NCI-H2107 treated with DMSO at 0.1 percent for 48 hours (cell line): ENCODE results near the gene BORCS5.
A peak's percentile ranks its signal among the peaks of the same experiment; 100 is the strongest.
"Not testable (repeated sequence)": the region's sequence is repeated elsewhere in the genome, so short reads cannot be mapped to it uniquely, and the experiment has no call there.

Experiments
- DNase-seq: peaks from one replicate; lab custom pipeline; 2025; ENCODE audit not compliant: unreplicated experiment; lab: John Stamatoyannopoulos, UW

BORCS5 gene

GRCh38 chr12:12351468-12352185 is 5.3 kb upstream of the BORCS5 start:
- DNase-seq: not testable (repeated sequence)

GRCh38 chr12:12353276-12353675 is 3.6 kb upstream of the BORCS5 start:
- no peak for DNase-seq

GRCh38 chr12:12353807-12354206 is 3.1 kb upstream of the BORCS5 start:
- DNase-seq: no peak

DNA sequence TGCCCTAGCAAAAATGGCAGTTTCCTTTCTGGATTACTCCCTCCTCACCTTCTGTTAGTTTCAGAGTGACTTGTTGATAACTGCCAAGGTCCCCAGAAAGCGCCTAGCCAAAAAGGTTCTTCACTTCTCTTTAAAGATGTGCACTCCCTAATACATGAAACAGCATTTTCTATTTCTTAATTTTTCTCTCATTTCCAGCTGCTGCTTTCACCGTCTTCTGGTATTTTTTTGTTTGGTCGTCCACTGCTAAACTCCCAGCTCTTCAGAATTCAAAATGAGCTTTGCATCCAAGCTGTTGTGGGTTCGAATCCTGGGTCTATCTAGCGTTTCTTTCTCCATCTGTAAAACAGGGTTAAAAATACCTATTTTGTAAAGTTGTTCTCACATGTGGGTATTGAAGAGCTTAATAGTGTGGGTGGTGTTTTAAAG is 397 bp upstream of the BORCS5 start:
- DNase-seq: no peak

GRCh38 chr12:12357719-12358461 is 1.0 kb downstream of the BORCS5 start:
- DNase-seq: peak; percentile 77

DNA sequence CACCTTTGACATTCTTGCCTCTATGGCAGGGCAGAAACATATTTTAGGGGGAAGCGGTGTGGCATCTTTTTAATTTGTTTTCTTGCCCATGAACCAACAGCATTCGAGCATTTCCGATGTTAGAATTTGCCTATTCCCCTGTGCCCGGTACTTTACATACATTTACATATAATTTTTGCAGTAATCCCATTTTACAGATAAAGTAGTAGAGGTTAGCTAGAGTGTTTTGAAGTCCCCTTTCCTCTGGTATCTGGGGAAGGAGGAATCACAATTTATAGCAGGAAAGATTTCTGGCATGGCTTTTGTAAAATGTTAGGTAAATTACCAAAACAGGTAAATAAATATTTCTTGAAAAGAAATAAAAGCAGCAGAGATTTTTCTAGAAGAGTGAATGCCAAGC is 1.6 kb downstream of the BORCS5 start:
- no peak for DNase-seq

GRCh38 chr12:12364787-12365445 is 8.0 kb downstream of the BORCS5 start:
- DNase-seq: peak; percentile 37

DNA sequence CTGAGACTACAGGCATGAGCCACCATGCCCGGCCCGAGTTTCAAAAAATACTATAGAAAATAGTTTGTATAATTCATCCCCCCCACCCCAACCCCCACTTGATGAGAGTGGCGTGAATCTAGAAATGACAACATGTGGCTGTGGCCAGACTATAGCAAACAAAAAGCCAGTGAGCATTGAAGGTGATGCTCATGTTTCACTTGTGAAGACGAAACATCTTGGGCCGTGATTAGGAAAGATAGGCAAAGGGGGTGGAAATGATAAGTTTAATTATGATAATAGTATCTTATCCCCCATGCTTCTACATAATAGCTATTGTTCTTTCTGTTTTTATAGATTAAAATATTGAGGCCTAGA is 8.5 kb downstream of the BORCS5 start:
- peak; percentile 68 for DNase-seq

DNA sequence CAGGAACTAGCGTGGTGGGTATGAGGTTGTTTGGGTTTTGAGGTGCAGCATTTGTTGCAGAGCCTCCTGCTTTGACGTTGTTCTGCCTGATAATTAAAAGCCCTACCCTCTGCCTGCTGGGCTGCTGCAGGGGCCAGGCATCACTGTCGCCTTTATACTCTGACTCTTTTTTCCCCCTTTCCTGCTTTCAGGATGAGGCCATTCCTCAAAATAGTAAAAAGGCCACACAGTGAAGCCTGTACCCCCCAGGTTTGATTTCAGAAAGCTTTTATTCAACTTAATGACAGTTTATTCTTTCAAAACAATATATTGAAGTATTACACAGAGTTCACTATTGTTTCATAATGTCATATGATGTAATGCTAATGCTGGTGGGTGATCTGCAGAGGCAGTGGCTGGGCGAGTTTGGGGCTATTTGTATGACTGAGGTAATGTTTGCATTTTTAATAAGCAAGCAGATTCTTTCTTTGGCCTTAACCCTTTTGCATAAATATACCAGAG is 9.1 kb downstream of the BORCS5 start:
- peak; percentile 66 for DNase-seq

- DNase-seq: no peak
These were observed 10.0 kb downstream of the BORCS5 start for GRCh38 chr12:12366701-12367481.

DNA sequence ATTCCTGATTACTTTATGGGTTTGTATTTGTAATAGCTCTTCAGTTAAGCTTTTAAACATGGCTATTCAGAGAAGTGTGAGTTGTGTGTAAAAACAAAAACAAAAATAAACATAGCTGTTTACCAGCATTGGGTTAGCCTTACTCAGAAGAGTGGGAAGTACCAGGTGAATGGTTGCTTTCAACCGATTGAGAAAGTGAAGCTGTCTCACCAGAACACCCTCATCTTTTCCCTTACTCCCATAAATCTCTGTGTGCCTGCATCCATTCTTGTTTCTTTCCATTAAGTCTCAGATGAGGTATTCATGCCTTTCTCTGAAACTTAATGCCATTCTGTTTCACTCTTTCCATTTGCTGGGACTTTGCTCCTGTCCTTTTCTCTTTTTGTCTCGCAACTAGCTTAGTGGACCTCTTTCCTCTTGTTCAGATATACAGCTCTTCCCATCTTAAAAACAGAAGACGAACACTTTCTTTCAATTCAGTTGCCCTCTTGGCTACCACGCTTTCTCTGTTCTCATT is 10.7 kb downstream of the BORCS5 start:
- no peak for DNase-seq

DNA sequence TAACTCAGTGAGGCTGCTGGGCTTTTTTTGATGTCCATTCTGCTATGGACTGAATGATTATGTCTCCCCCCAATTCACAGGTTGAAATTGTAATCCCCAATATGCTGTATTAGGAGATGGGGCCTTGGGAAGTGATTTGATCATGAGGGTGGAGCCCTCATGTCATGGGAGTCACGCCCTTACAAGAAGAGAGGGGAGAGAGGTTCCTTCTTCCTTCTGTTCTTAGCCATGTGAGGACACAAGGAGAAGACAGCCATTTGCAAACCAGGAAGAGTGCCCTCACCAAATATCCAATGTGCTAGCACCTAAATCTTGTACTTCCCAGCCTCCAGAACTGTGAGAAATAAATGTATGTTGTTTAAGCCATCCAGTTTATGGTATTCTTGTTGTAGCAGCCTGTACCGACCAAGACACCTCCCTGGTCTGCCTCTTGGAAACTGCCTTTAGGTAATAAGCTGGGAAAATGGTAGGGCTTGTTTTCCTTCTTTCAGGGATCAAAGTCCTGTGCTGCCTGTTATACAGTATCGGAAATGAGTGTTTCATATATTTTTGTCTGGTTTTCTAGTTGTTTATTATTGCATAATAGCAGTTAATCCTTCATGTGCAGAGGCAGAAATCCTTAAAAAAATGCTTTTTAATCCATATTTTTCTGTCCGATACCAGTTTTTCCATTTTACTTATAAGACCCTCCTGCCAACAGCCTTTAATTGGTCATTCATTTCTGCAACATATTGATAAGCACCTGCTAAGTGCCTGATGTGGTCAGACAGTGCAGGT is 16.3 kb downstream of the BORCS5 start:
- no peak for DNase-seq

DNA sequence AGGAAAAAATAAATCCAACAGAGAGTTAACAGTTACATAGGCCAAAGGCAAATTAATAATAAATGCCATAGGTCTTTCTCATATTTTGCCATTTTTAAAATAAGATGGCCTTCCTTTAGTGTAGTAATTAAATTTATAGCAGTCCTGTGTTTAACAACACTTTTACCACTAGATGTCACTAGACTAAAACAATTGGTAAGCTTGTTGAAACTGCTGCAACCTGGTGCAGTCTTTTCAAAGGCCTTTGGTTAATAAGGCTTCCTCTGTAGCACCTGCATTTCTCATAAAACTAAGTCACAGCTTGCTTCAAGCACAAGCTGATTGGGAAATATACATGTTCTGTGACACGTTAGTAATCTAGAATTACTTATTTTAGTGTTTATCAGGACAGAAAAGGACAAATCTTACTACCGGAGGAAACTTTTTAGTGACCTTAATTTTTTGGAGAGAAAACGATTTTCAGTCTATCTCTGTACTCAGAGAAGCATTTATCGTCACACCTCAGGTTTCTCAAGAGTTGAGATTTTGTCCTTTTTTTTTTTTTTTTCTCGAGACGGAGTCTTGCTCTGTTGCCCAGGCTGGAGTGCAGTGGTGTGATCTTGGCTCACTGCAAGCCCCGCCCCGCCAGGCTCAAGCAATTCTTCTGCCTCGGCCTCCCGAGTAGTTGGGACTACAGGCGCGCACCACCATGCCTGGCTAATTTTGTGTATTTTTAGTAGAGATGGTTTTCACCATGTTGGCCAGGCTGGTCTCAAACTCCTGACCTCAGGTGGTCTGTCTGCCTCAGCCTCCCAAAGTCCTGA is 20.0 kb downstream of the BORCS5 start:
- peak; percentile 79 for DNase-seq

DNA sequence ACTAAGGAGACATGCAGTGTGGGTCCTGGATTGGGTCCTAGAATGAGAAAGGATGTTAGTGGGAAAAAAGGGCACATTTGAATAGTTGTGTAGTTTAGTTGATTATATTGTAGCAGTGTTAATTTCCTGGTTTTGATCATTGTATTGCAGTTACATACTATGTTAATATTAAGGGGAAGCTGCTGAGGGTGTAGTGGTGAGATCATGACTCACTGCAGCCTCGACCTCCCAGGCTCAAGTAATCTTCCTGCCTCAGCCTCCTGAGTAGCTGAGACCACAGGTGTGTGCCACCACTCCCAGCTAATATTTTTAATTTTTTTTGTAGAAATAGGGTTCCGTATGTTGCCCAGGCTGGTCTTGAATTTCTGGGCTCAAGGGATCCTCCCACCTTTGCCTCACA is 21.7 kb downstream of the BORCS5 start:
- DNase-seq: no peak

DNA sequence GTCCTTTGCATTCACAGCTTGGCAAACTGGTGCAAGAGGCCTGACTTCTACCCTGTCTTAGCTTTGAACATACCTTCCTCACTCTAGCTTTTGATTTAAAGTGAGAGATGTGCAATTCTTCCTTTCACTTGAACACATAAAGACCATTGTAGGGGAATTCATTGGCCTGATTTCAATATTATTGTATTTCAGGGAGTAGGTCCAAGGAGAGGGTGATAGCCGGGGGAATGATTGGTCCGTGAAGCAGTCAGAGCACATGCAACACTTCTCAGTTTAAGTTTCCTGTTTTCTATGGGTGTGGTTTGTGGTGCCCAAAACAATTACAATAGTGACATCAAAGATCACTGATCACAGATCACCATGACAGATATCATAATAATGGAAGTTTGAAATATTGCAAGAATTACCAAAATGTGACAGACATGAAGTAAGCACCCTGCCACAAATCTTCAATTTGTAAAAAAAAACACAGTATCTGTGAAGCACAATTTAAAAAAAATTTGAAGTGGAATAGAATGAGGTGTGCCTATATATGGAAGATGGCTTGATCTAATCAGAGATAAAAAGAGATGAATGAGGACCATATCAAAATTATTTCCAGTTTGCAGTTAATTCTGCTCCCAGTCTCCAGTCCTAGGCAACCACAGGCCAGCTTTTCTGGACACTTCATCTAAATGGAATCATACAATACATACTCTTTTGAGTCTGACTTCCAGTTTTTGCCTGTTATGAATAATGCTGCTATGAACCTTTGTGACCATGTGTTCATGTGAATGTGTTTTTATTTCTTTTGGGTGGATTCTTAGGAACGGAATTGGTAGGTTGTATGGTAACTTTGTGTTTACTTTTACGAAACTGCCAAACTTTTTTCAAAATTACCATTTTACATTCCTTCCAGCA is 23.2 kb downstream of the BORCS5 start:
- DNase-seq: no peak

- no peak for DNase-seq
These were observed 24.2 kb downstream of the BORCS5 start for GRCh38 chr12:12380949-12381593.

DNA sequence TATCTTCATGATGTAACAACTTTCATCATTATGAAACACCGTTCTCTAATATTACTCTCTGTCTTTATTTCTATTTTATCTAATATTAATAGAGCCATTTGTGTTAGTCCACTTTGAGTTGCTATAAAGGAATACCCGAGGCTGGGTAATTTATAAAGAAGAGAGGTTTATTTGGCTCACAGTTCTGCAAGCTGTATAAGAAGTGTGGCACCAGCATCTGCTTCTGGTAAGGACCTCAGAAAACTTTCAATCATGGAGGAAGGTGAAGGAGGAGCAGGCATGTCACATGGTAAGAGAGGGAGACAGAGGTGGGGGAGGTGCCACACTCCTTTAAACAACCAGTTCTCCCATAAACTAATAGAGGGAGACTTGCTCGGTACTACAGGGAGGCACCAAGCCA is 25.1 kb downstream of the BORCS5 start:
- DNase-seq: no peak
